HEK293T (cell line): ENCODE results near the gene ZNF263.

ENCODE experiments used
- ARNT ChIP-seq: fragments of 450-650 bp; IDR thresholded peaks from 2 replicates; pipeline ENCODE4 v1.6.1; 2017; ENCODE audit warnings: mild to moderate bottlenecking
- BHLHE40 ChIP-seq: fragments of 450-650 bp; IDR thresholded peaks from 2 replicates; pipeline ENCODE4 v1.6.1; 2016; ENCODE audit warnings: mild to moderate bottlenecking, moderate library complexity, borderline replicate concordance
- ELF4 ChIP-seq: fragments of 450-650 bp; IDR thresholded peaks from 2 replicates; pipeline ENCODE4 v1.6.1; 2017; ENCODE audit warnings: antibody characterized with exemption
- FOXK2 ChIP-seq: fragments of 450-650 bp; IDR thresholded peaks from 2 replicates; pipeline ENCODE4 v1.6.1; 2016; ENCODE audit warnings: mild to moderate bottlenecking
- FOXM1 ChIP-seq: fragments of 450-650 bp; IDR thresholded peaks from 2 replicates; pipeline ENCODE4 v1.6.1; 2017; ENCODE audit warnings: mild to moderate bottlenecking, borderline replicate concordance
- HDGF ChIP-seq: fragments of 450-650 bp; IDR thresholded peaks from 2 replicates; pipeline ENCODE4 v1.6.1; 2017; ENCODE audit warnings: antibody characterized with exemption, borderline replicate concordance
- L3MBTL2 ChIP-seq: fragments of 450-650 bp; conservative IDR thresholded peaks from 2 replicates; pipeline ENCODE4 v1.6.1; 2016; ENCODE audit warnings: mild to moderate bottlenecking
- NFRKB ChIP-seq: fragments of 450-650 bp; IDR thresholded peaks from 2 replicates; pipeline ENCODE4 v1.6.1; 2016; ENCODE audit warnings: mild to moderate bottlenecking, moderate library complexity
- SP1 ChIP-seq: fragments of 450-650 bp; IDR thresholded peaks from 2 replicates; pipeline ENCODE4 v1.6.1; 2017
- SUZ12 ChIP-seq: fragments of 450-650 bp; IDR thresholded peaks from 2 replicates; pipeline ENCODE4 v1.6.1; 2016; ENCODE audit warnings: mild to moderate bottlenecking
- TARDBP ChIP-seq: fragments of 450-650 bp; IDR thresholded peaks from 2 replicates; pipeline ENCODE4 v1.6.1; 2016
- TF ChIP-seq, protein P1 (sequence below): fragments of 450-650 bp; IDR thresholded peaks from 2 replicates; pipeline ENCODE4 v1.6.1; 2016

DNA sequence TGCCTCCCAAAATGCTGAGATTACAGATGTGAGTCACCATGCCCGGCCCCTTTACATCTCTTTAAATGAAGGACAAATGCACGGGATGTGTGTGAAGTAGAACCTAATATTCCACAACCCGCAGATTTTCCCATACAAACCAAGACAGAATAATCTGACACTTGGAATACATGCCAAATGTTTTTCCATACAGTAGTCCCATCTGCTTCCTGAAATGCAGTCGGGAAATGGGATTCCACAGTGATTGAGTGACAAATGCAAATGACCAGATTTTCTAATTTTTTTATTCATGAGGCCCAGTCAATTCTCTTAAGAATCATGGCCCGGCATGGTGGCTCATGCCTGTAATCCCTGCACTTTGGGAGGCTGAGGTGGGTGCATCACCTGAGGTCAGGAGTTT, 41.5 kb upstream of the ZNF263 start:
- TF ChIP-seq, protein P1, sequence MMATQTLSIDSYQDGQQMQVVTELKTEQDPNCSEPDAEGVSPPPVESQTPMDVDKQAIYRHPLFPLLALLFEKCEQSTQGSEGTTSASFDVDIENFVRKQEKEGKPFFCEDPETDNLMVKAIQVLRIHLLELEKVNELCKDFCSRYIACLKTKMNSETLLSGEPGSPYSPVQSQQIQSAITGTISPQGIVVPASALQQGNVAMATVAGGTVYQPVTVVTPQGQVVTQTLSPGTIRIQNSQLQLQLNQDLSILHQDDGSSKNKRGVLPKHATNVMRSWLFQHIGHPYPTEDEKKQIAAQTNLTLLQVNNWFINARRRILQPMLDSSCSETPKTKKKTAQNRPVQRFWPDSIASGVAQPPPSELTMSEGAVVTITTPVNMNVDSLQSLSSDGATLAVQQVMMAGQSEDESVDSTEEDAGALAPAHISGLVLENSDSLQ = no peak
- TF ChIP-seq SP1 (no peak), BHLHE40 (no peak), ARNT (no peak), TARDBP (no peak), ELF4 (no peak), FOXM1 (no peak), HDGF (no peak), SUZ12 (no peak), L3MBTL2 (no peak), FOXK2 (no peak), NFRKB (no peak)
